ENCODE data around the gene CTBP2. TPM values are rescaled to one million over a fixed set of nuclear protein-coding genes. Genes with fewer than 3 reads are reported as not detected.
"Not testable (repeated sequence)": the region's sequence is repeated elsewhere in the genome, so short reads cannot be mapped to it uniquely, and the experiment has no call there.

Gene CTBP2
- total and polyA plus RNA-seq, 2 donors = 45.3 to 49.8 TPM

GRCh38 chr10:124995605-124996004 is 164.8 kb downstream of the CTBP2 start:
- no peaks in the 10 kb centered on the region for H3K4me1 ChIP-seq (ENCODE audit: insufficient read depth)
- H3K36me3 ChIP-seq (ENCODE audit: insufficient read depth) = peaks cover 2% of the 10 kb centered on the region
- no peak overlapping the region for H3K27ac ChIP-seq (ENCODE audit: low read depth)
- no peak for DNase-seq (ENCODE audit: extremely low spot score)
- WGBS = 90% methylated on average over 11 of the region's 11 CpGs
- H3K4me3 ChIP-seq (ENCODE audit: low read depth, low read length) = no peak overlapping the region

GRCh38 chr10:124994573-124995473 is 165.5 kb downstream of the CTBP2 start:
- Histone ChIP-seq H3K27ac (ENCODE audit: low read depth) (no peak overlapping the region), H3K36me3 (ENCODE audit: insufficient read depth) (peaks cover 2% of the 10 kb centered on the region), H3K4me3 (ENCODE audit: low read depth, low read length) (no peak overlapping the region), H3K4me1 (ENCODE audit: insufficient read depth) (no peaks in the 10 kb centered on the region)
- 88% methylated on average over 31 of the region's 31 CpGs for WGBS
- no peak for DNase-seq (ENCODE audit: extremely low spot score)

DNA sequence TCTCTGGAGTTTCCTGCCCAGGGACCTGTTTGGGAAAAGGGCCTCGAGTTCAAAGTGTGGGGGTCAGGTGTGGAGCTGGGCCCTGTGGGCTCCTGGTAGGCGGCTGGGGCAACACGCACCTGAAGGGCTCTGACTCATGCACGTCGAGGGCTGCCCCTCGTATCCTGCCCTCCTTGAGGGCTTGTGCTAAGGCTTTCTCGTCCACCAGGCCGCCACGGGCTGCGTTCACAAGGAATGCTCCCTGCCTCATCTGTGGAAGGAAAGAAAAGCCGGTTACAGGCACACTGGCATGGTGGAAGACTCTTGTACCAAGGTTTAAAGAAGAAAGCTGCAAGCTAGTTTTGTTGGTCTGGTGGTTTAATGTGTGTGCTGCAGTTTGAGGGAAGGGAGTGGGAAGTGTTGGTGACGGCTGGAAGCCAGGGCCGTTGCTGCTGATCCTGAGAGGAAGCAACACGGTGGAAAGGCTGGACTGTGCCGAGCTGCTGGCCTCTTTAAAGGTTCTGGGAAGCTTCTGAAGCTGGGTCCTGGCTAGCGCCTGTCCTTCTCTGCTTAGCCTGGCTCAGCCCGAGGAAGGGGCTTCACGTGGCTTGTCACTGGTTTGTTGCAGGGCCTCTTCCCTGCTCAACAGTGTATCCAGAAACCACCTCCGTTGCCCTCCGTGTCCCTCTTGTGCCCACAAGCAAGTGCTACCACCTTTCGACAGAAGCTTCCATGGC is 166.5 kb downstream of the CTBP2 start:
- WGBS = 89% methylated on average over 21 of the region's 21 CpGs
- no peak for DNase-seq (ENCODE audit: extremely low spot score)
- Histone ChIP-seq H3K4me3 (ENCODE audit: low read depth, low read length) (no peak overlapping the region), H3K27ac (ENCODE audit: low read depth) (no peak overlapping the region), H3K36me3 (ENCODE audit: insufficient read depth) (peaks cover 2% of the 10 kb centered on the region), H3K4me1 (ENCODE audit: insufficient read depth) (no peaks in the 10 kb centered on the region)

- H3K36me3 ChIP-seq (ENCODE audit: insufficient read depth) = peaks cover 2% of the 10 kb centered on the region
Observed at GRCh38 chr10:124993345-124993708, 167.0 kb downstream of the CTBP2 start.

DNA sequence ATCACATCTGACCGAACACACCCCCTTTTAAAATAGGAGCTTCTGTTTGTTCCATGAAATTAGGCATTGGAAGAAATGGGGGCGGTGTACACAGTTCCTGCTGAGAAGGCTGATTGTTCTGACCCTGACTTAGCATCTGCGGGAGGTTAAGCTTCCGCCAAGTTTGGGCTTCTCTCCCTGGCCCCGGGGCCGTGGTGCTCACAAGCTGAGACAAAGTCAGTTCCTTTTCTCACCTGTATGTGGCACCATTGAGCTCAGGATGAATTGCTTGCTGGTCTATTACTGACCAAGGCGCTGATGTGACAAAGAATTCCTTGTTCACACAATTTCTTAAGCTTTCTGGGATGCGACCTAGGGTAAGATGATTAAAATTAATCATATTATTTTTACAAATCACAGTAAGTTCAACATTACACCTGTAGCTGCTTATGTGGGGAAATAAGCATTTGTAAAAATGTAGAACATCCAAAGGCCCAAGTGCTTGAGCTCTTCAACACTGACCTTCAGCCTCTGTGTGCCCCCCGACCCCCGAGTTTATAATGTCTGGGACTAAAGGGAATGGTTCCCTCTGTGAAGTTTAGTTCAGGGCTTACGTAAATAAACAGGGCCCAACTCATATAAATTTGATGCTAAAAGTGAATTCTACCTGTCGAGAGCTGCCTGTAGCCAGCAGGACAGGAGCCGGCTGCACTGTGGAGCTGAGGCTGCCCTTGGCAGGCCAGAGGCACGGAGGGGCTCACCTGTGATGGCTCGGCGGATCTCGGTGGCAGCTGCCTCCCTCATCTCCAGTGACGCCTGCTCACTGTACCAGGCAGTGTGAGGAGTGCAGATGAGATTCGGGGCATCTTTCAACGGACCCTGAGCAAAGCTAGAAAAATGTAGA is 167.7 kb downstream of the CTBP2 start:
- H3K4me3 ChIP-seq (ENCODE audit: low read depth, low read length) = no peak overlapping the region
- no peak for DNase-seq (ENCODE audit: extremely low spot score)
- no peak overlapping the region for H3K27ac ChIP-seq (ENCODE audit: low read depth)
- 65% methylated on average over 20 of the region's 20 CpGs for WGBS
- H3K36me3 ChIP-seq (ENCODE audit: insufficient read depth) = peaks cover 2% of the 10 kb centered on the region
- H3K4me1 ChIP-seq (ENCODE audit: insufficient read depth) = no peaks in the 10 kb centered on the region

More at GRCh38 chr10:124993345-124993708, 167.0 kb downstream of the CTBP2 start:
- Histone ChIP-seq H3K4me3 (ENCODE audit: low read depth, low read length) (no peak overlapping the region), H3K27ac (ENCODE audit: low read depth) (no peak overlapping the region), H3K4me1 (ENCODE audit: insufficient read depth) (no peaks in the 10 kb centered on the region)
- DNase-seq (ENCODE audit: extremely low spot score) = no peak
- WGBS = 96% methylated on average over 4 of the region's 4 CpGs

DNA sequence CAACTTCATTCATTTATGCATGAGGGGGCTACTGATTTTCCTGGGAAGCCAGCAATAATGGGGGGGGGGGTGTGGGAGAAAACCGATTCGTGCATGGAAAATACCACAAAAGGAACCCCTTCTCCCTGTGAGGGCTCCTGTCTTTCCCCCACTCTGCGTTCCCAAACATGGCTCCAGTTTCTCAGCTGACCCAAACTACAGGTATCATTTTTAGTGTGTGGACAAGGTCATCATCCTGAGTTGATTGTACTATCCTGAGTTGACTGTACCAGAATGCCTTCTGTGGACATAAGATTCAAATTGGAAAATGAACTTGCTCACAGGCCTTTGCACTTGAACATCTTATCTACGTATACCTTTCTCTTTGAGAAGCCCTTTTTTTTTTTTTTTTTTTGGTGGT is 168.5 kb downstream of the CTBP2 start:
- Histone ChIP-seq H3K4me3 (ENCODE audit: low read depth, low read length) (no peak overlapping the region), H3K4me1 (ENCODE audit: insufficient read depth) (no peaks in the 10 kb centered on the region), H3K36me3 (ENCODE audit: insufficient read depth) (peaks cover 3% of the 10 kb centered on the region), H3K27ac (ENCODE audit: low read depth) (no peak overlapping the region)
- WGBS = 92% methylated on average over 4 of the region's 4 CpGs
- no peak for DNase-seq (ENCODE audit: extremely low spot score)

GRCh38 chr10:124990671-124991625 is 169.4 kb downstream of the CTBP2 start:
- no peak for DNase-seq (ENCODE audit: extremely low spot score)
- no peak overlapping the region for H3K27ac ChIP-seq (ENCODE audit: low read depth)
- WGBS = 85% methylated on average over 14 of the region's 14 CpGs

DNA sequence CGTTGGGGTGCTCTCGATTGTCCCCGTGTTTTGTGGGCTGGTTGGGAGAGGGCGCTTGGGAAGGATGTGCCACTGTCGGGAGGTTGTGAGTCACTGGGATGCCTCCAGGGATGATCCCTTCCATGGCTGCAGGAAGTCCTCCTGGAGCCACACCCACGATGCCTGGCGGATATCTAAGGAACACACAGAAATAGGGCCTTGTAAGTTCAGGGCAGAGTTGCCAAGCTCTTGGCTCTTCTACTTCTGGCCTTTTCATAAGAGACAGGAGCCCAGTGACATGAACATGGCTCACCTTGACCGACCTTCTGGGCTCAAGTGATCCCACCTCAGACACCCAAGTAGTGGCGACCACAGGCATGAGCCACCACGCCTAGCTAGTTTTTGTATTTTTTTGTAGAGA is 170.8 kb downstream of the CTBP2 start:
- Histone ChIP-seq H3K4me1 (ENCODE audit: insufficient read depth) (no peaks in the 10 kb centered on the region), H3K36me3 (ENCODE audit: insufficient read depth) (peaks cover 5% of the 10 kb centered on the region), H3K27ac (ENCODE audit: low read depth) (no peak overlapping the region), H3K4me3 (ENCODE audit: low read depth, low read length) (no peak overlapping the region)
- no peak for DNase-seq (ENCODE audit: extremely low spot score)
- 78% methylated on average over 10 of the region's 10 CpGs for WGBS

More at GRCh38 chr10:124990671-124991625, 169.4 kb downstream of the CTBP2 start:
- H3K36me3 ChIP-seq (ENCODE audit: insufficient read depth) = peaks cover 3% of the 10 kb centered on the region
- no peaks in the 10 kb centered on the region for H3K4me1 ChIP-seq (ENCODE audit: insufficient read depth)
- H3K4me3 ChIP-seq (ENCODE audit: low read depth, low read length) = no peak overlapping the region

- H3K4me1 ChIP-seq (ENCODE audit: insufficient read depth); H3K36me3 ChIP-seq (ENCODE audit: insufficient read depth); DNase-seq (ENCODE audit: extremely low spot score); H3K4me3 ChIP-seq (ENCODE audit: low read depth, low read length); H3K27ac ChIP-seq (ENCODE audit: low read depth): not testable (repeated sequence)
- WGBS = 85% methylated on average over 4 of the region's 4 CpGs
Observed at GRCh38 chr10:124988753-124989152, 171.6 kb downstream of the CTBP2 start.

- Histone ChIP-seq H3K4me3 (ENCODE audit: low read depth, low read length) (no peak overlapping the region), H3K27ac (ENCODE audit: low read depth) (no peak overlapping the region), H3K4me1 (ENCODE audit: insufficient read depth) (no peaks in the 10 kb centered on the region), H3K36me3 (ENCODE audit: insufficient read depth) (peaks cover 5% of the 10 kb centered on the region)
- no peak for DNase-seq (ENCODE audit: extremely low spot score)
- WGBS = 94% methylated on average over 1 of the region's 1 CpG
Observed at GRCh38 chr10:124987788-124988187, 172.6 kb downstream of the CTBP2 start.

DNA sequence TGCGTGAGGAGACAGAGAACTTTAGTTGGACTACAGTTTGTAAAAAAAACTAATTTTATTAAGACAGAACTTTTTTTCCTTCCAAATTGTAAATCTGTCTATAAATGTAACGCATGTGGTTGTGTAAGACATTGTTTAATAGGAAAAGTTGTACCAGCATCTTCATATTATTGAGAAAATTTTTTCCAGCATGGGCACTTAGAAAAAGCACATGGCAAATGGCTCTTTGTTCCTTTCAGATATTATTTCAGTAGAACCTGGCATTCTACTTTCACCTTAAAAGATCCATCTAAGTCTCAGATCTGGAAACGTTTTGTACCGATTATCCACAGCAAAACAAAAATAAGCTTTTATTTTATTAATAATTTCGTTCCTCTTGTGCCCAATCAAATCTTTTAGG is 175.2 kb downstream of the CTBP2 start:
- H3K27ac ChIP-seq (ENCODE audit: low read depth) = no peak overlapping the region
- 87% methylated on average over 5 of the region's 5 CpGs for WGBS
- no peak overlapping the region for H3K4me3 ChIP-seq (ENCODE audit: low read depth, low read length)
- DNase-seq (ENCODE audit: extremely low spot score) = no peak
- H3K4me1 ChIP-seq (ENCODE audit: insufficient read depth) = no peaks in the 10 kb centered on the region
- peaks cover 5% of the 10 kb centered on the region for H3K36me3 ChIP-seq (ENCODE audit: insufficient read depth)

- peaks cover 5% of the 10 kb centered on the region for H3K36me3 ChIP-seq (ENCODE audit: insufficient read depth)
- no peak overlapping the region for H3K27ac ChIP-seq (ENCODE audit: low read depth)
- DNase-seq (ENCODE audit: extremely low spot score) = no peak
- 84% methylated on average over 1 of the region's 1 CpG for WGBS
- H3K4me3 ChIP-seq (ENCODE audit: low read depth, low read length) = no peak overlapping the region
- no peaks in the 10 kb centered on the region for H3K4me1 ChIP-seq (ENCODE audit: insufficient read depth)
Observed at GRCh38 chr10:124984376-124984775, 176.0 kb downstream of the CTBP2 start.

All from urinary bladder (tissue), 4 donors.